Smooth muscle cell (in vitro differentiated cells): ENCODE measurements around the gene ALOXE3. TPM values are rescaled to one million over a fixed set of nuclear protein-coding genes. Genes with fewer than 3 reads are reported as not detected.

ENCODE experiments used
- DNase-seq: peaks from one replicate; lab custom pipeline; 2025; ENCODE audit not compliant: unreplicated experiment; lab: John Stamatoyannopoulos, UW
- H2AFZ ChIP-seq: fragments of 200-600 bp; sonication (generic); 2 replicates; pipeline ENCODE4 v1.6.0; 2016; ENCODE audit warnings: antibody characterized with exemption, low read depth, mild to moderate bottlenecking
- H3F3A ChIP-seq: fragments of 200-600 bp; sonication (generic); 2 replicates; pipeline ENCODE4 v1.6.0; 2017; ENCODE audit warnings: antibody characterized with exemption, low read depth
- H3K27ac ChIP-seq: fragments of 200-600 bp; sonication (generic); 2 replicates; pipeline ENCODE4 v1.5.1; 2016; ENCODE audit warnings: low read depth, mild to moderate bottlenecking
- H3K27me3 ChIP-seq: fragments of 200-600 bp; sonication (generic); 2 replicates; pipeline ENCODE4 v1.6.1; 2016; ENCODE audit warnings: low read depth, mild to moderate bottlenecking
- H3K36me3 ChIP-seq: fragments of 200-600 bp; sonication (generic); 2 replicates; pipeline ENCODE4 v1.5.1; 2016; ENCODE audit warnings: low read depth
- H3K4me1 ChIP-seq: fragments of 200-600 bp; sonication (generic); 2 replicates; pipeline ENCODE4 v1.5.1; 2016; ENCODE audit warnings: low read depth
- H3K4me2 ChIP-seq: fragments of 200-600 bp; sonication (generic); 2 replicates; pipeline ENCODE4 v1.6.0; 2016; ENCODE audit warnings: mild to moderate bottlenecking
- H3K4me3 ChIP-seq: fragments of 200-600 bp; sonication (generic); 2 replicates; pipeline ENCODE4 v1.5.1; 2016; ENCODE audit warnings: mild to moderate bottlenecking
- H3K79me2 ChIP-seq: fragments of 200-600 bp; sonication (generic); 2 replicates; pipeline ENCODE4 v1.6.0; 2016; ENCODE audit warnings: low read depth, mild to moderate bottlenecking
- H3K9ac ChIP-seq: fragments of 200-600 bp; sonication (generic); 2 replicates; pipeline ENCODE4 v1.6.0; 2016; ENCODE audit warnings: low read depth
- H3K9me3 ChIP-seq: fragments of 200-600 bp; sonication (generic); replicated peaks from 2 replicates; pipeline ENCODE4 v1.5.1; 2016; ENCODE audit warnings: low read depth
- H4K20me1 ChIP-seq: fragments of 200-600 bp; sonication (generic); 2 replicates; pipeline ENCODE4 v1.6.0; 2016; ENCODE audit warnings: low read depth
- WGBS: methylation state at CpG from one replicate; pipeline ENCODE4 v1.1.7; 2016; ENCODE audit warnings: low lambda C conversion rate; 5-methylcytosine and 5-hydroxymethylcytosine counted together
- polyA plus RNA-seq: library from polyadenylated mRNA; unstranded; fragments of >200 nt; fragmentation: Nextera tagmentation; extraction: Ambion mirVana; gene quantifications from 2 replicates; pipeline ENCODE4 v1.2.1, GENCODE V29; 2016
- total RNA-seq: library from RNA; depleted of rRNA; stranded (reverse); fragments of >200 nt; gene quantifications from 2 replicates; pipeline ENCODE4 v1.2.3, GENCODE V29; 2014
- TF ChIP-seq, protein P1 (sequence below): fragments of 200-600 bp; sonication (generic); IDR thresholded peaks from 2 replicates; pipeline ENCODE4 v1.5.1; 2017; ENCODE audit warnings: borderline replicate concordance, mild to moderate bottlenecking, antibody characterized with exemption; ENCODE audit not compliant: insufficient read depth, poor library complexity, severe bottlenecking

The ALOXE3 gene
- total and polyA plus RNA-seq, 2 experiments from 2014 or later: 0.25 to 1.7 TPM

DNA sequence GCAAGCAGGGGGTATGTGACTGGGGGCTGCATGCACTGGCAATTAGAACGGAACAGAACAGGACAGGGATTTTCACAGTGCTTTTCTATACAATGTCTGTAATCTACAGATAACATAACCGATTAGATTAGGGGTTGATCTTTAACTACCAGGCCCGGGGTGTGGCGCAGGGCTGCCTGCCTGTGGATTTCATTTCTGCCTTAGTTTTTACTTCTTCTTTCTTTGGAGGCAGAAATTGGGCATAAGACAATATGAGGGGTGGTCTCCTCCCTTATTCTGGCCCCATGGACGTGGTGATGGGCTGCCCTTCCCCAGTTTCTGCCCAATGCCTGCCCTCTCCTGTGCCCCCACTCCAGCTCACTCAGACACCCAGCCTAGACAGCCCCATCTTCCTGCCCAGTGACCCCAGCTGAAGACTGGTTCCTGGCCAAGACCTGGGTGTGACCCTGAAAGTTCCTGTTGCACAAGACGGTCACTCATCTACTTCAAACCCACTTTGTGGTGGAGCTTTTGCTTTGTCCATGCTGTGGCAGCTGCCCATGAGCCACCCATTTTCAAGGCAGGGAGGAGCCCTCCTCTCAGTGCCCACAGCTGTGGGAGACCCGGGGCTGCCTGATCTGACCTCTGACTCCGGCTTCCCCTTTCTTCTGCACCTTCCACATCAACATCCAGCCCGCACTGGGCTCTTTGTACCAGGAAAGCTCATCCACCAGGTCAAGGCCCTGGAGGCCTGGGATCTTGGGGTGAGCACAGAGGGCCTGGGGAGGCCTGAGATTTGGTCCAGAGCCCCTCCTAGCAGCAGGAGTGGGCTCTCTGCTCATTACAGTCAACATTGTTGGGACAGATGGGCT lies 49.4 kb downstream of the ALOXE3 start:
- no peaks in the 10 kb centered on the region for H3K36me3 ChIP-seq
- no peak overlapping the region for H3K4me2 ChIP-seq
- H3K27ac ChIP-seq: no peak overlapping the region
- H3K4me1 ChIP-seq: peaks cover 10% of the 10 kb centered on the region
- H2AFZ ChIP-seq: no peak overlapping the region
- DNase-seq: no peak
- no peaks in the 10 kb centered on the region for H3F3A ChIP-seq
- H3K9me3 ChIP-seq: no peaks in the 10 kb centered on the region
- H3K79me2 ChIP-seq: no peaks in the 10 kb centered on the region
- WGBS: 79% methylated on average over 9 of the region's 9 CpGs
- H3K4me3 ChIP-seq: no peak overlapping the region
- TF ChIP-seq, protein P1, sequence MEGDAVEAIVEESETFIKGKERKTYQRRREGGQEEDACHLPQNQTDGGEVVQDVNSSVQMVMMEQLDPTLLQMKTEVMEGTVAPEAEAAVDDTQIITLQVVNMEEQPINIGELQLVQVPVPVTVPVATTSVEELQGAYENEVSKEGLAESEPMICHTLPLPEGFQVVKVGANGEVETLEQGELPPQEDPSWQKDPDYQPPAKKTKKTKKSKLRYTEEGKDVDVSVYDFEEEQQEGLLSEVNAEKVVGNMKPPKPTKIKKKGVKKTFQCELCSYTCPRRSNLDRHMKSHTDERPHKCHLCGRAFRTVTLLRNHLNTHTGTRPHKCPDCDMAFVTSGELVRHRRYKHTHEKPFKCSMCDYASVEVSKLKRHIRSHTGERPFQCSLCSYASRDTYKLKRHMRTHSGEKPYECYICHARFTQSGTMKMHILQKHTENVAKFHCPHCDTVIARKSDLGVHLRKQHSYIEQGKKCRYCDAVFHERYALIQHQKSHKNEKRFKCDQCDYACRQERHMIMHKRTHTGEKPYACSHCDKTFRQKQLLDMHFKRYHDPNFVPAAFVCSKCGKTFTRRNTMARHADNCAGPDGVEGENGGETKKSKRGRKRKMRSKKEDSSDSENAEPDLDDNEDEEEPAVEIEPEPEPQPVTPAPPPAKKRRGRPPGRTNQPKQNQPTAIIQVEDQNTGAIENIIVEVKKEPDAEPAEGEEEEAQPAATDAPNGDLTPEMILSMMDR: no peak
- H4K20me1 ChIP-seq: no peaks in the 10 kb centered on the region
- H3K9ac ChIP-seq: no peak overlapping the region
- peaks cover 94% of the 10 kb centered on the region for H3K27me3 ChIP-seq

DNA sequence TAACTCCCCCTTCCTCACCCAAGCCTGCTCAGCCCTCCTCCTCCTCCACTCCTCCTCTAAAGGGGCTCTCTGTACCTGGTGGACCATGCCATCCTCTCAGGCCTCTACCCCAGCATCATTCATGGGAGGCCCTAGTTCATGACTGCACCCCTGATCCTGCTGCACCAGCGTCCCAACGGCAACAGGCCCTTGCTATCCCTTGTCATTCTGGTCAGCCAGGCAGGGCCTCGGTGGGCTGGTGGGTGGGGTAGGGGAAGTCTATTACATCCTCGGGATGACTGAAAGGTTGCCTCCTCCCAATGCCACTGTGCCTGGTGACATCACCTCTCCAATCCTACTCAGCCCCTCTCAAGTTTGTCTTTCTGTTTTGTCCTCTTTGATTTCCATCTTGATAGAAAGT lies 50.5 kb downstream of the ALOXE3 start:
- no peaks in the 10 kb centered on the region for H3K9me3 ChIP-seq
- DNase-seq: no peak
- peaks cover 9% of the 10 kb centered on the region for H3K4me1 ChIP-seq
- H3K27me3 ChIP-seq: peaks cover 92% of the 10 kb centered on the region
- H2AFZ ChIP-seq: no peak overlapping the region
- H3K9ac ChIP-seq: no peak overlapping the region
- no peaks in the 10 kb centered on the region for H3F3A ChIP-seq
- no peak overlapping the region for H3K27ac ChIP-seq
- no peaks in the 10 kb centered on the region for H4K20me1 ChIP-seq
- no peak overlapping the region for H3K4me3 ChIP-seq
- no peak overlapping the region for H3K4me2 ChIP-seq
- H3K79me2 ChIP-seq: no peaks in the 10 kb centered on the region
- 74% methylated on average over 4 of the region's 4 CpGs for WGBS
- no peaks in the 10 kb centered on the region for H3K36me3 ChIP-seq
- TF ChIP-seq, protein P1: no peak

DNA sequence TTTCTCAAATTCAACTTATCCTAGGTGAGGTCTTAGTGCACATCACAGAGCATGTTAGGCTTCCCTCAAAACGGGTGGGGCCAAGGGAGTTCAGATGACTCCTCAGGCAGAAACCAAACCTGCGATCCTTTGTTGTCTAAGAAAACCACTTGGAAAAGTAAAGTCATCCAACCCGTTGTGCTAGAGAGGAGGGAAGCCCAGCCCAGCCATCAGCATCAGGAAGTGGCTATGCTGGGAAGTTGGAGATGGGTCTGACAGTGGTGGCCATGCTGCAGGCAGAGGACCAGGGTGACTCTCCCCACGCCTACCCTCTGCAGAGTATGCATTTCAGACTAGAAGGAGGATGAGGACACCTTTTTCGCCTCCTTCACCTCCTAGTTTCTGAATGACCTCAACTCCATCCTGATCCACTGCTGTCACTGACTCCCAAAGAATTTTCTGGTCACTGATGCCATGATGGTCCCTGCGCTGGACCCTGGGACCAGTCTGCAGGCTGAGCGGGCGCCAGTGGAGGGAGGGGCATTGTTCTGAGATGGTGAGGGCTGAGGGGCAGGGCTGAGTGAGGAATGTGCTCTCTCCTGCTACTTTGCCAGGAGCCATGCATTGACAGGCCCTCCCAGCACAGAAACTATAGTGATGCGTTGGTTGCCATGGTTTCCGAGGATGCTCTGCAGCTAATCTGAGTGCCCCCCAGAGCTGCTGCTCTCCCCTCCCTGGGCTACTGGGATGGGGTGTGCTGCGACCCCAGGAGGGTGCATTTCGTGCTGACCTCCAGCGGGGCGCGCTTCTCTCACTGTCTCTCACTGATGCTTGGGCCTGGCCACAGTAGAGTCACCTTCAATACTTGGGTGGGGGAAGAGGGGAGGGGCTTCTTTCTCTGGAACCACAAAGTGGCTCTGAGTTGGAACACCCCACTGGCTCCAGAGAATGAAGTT lies 51.2 kb downstream of the ALOXE3 start:
- H3K79me2 ChIP-seq: no peaks in the 10 kb centered on the region
- H3K4me2 ChIP-seq: no peak overlapping the region
- DNase-seq: no peak
- peaks cover 6% of the 10 kb centered on the region for H3K4me1 ChIP-seq
- no peak overlapping the region for H3K9ac ChIP-seq
- H3K27ac ChIP-seq: no peak overlapping the region
- 72% methylated on average over 15 of the region's 15 CpGs for WGBS
- H3K4me3 ChIP-seq: no peak overlapping the region
- H3F3A ChIP-seq: no peaks in the 10 kb centered on the region
- no peaks in the 10 kb centered on the region for H3K36me3 ChIP-seq
- peaks cover 92% of the 10 kb centered on the region for H3K27me3 ChIP-seq
- TF ChIP-seq, protein P1: no peak
- no peaks in the 10 kb centered on the region for H3K9me3 ChIP-seq
- H4K20me1 ChIP-seq: no peaks in the 10 kb centered on the region
- H2AFZ ChIP-seq: no peak overlapping the region
